ENCODE measurements around the gene FOXJ3. TPM values are rescaled to one million over a fixed set of nuclear protein-coding genes. Genes with fewer than 3 reads are reported as not detected.

FOXJ3 gene
- 62.1 TPM for total RNA-seq
- long read RNA-seq, full-length matches to known transcripts, result 1 of 31 reads
- long read RNA-seq, partial matches to known transcripts, result 17 of 31 reads
- long read RNA-seq, other reads (novel, unspliced or antisense), result 13 of 31 reads

DNA sequence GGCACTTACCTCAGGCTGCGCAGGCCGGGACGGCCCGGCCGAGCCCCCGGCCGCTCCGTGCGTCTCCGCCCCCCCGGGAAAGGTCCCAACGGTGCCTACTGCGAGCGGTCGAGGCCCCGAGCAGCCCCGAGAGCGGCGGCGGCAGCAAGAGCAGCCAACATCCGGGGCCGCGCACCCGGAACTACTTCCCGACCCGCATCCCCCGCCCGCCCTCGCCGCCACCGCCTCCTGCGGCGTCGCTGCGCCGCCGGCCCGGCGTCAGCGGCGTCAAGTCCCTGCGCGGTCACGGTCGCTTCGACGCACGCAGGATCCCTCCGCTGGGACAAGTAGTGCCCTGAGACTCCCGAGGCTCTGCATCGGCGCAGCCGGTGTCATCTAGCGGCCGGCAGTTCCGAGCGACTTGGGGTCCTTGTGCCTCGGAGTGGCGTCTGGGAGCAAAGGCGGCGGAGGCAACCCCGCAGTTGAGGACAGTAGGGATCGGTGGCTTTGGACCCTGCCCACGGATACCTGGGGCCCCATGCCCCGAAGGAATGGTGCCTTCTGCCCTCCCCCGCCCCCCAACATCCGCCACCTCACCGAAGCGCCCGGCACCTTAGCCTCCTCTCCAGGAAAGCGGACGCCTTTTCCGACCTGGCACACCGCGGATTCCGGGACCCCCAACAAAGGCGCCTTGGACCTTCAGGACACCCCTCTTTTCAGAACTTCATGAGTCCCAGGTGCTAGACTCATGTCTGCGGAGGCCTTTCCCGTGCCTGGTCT, at the start of gene FOXJ3:
FOXJ3 (minus strand) TSS at position 186 of the 759 bp plus-strand sequence. CDS start 24,142 bp downstream, outside the sequence.
- DNase-seq (ENCODE audit: low spot score), result peak; percentile 97

GRCh38 chr1:42381280-42381673, 46.2 kb upstream of the FOXJ3 start:
- no peak for DNase-seq (ENCODE audit: low spot score)

DNA sequence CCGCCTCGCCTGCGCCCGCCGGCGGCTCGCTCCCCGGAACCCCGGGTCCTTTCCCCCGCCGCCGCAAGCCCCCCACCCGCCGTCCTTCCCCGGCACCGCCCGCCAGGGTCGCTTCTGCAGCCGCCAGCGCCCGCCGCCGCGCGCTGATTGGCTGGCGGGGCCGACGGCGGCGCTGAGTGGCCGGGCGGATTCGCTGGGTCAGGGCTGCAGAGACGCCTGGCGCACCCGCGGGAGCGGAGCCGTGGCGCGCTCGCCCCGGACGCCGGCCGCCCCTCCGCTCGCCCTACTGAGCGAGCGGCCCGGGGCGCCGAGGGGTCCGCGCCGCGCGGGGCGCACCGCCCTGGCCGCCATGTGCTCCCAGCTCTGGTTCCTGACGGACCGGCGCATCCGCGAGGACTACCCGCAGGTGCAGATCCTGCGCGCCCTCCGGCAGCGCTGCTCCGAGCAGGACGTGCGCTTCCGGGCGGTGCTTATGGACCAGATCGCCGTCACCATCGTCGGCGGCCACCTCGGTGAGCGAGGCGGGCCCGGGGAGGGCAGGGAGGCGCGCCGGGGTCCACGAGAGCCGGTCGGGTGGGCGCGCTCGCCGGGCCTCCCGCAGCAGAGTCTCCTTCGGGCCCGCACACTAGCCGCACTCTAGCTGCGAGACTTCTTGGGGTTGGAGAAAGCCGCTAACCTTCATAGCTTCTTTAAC, 45.7 kb upstream of the FOXJ3 start, which contains the start of gene RIMKLA:
RIMKLA (plus strand) TSS at position 207 of the 694 bp plus-strand sequence; CDS start at position 350, 143 bp downstream.
- no peak for DNase-seq (ENCODE audit: low spot score)

GRCh38 chr1:42379794-42380585, 45.0 kb upstream of the FOXJ3 start:
- no peak for DNase-seq (ENCODE audit: low spot score)

GRCh38 chr1:42372796-42373195, 37.8 kb upstream of the FOXJ3 start:
- no peak for DNase-seq (ENCODE audit: low spot score)

GRCh38 chr1:42370876-42371549, 36.0 kb upstream of the FOXJ3 start:
- no peak for DNase-seq (ENCODE audit: low spot score)

- DNase-seq (ENCODE audit: low spot score), result no peak
Observed at GRCh38 chr1:42369471-42369870, 34.4 kb upstream of the FOXJ3 start.

GRCh38 chr1:42368096-42368795, 33.2 kb upstream of the FOXJ3 start:
- no peak for DNase-seq (ENCODE audit: low spot score)

GRCh38 chr1:42365118-42365517, 30.1 kb upstream of the FOXJ3 start:
- DNase-seq (ENCODE audit: low spot score), result no peak

GRCh38 chr1:42364542-42364941, 29.5 kb upstream of the FOXJ3 start:
- DNase-seq (ENCODE audit: low spot score), result no peak

DNA sequence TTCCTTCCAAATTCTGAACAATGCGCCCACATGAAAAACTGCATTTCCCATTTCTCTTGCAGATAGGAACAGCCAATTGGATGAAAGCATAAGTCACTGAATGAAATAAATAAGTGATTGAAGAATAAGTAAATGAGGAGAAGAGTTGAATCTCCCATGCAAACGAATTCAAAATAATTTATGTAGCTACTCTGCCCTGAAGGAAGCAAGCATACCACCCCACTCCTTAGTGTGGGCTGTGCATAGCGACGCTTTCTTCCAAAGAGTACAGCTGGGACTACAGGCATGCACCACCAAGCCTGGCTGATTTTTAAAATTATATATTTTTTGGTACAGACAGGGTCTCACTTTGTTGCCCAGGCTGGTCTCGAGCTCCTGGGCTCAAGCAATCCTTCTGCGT, 29.1 kb upstream of the FOXJ3 start:
- DNase-seq (ENCODE audit: low spot score), result no peak

DNA sequence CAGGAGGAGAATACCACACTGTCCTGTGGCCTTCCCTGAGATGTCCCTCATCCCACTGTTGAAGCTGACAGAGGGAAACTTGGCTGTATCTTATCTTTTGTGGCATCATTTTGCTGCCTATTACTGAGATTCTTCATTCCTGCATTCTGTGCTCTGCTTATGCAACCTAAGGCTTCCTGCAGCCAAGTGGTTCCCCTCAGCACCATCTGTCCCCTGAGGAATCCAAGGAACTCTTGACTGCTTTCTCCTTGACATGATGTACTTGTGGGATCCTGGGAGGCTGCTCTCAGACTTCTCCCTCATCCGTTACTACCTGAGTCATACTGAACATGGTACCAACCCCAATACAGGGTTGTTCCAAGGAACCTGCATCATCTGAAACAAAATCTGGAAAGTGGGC, 24.4 kb upstream of the FOXJ3 start:
- DNase-seq (ENCODE audit: low spot score), result no peak

DNA sequence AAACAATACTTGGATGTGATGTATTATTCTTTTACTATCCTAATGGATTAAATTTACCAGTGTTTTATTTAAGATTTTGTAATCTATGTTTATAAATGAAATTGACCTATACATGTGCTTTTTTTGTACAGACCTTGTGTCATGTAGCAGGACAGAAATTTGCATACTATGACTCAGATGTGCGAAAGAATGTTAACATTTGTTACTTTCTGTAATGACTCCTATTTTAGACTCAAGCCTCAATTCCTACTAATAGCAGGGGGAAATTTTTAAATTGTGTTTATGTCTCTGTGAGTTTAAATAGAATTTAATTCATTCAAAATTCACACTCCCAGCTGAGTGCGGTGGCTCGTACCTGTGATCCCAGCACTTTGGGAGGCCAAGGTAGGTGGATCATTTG, 23.8 kb upstream of the FOXJ3 start:
- no peak for DNase-seq (ENCODE audit: low spot score)

DNA sequence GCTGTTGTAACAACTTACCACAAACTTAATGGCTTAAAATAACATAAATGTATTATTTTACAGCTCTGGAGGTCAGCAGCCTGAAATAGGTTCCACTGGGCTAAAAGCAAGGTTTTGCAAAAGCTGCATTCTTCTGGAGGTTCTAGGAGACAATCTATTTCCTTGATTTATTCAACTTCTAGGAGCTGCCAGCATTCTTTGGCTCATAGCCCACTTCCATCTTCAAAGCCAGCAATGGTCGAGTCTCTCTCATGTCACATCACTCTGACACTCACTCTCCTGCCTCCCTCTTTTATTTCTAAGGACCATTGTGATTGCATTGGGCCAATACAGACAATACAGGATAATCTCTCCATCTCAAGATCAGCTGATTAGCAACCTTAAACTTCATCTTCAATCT, 15.1 kb upstream of the FOXJ3 start:
- DNase-seq (ENCODE audit: low spot score), result no peak

DNA sequence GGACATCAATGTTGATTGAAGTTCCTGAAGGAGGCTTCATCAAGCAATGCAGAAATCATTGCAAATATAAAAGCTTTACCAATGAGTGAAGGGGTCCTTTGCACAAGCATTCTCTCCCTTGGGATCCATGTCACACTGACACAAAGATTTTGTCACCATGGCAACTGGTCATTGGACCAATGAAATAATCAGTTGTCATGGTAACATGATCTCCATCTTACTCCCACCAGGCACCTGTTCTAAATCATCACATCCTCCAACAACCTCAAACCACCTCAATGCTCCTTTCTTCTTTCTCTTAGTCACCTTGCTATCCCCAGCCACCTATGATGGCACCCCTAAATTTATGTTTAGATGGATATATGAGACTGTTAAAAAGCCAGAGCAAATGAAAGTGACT, 13.5 kb upstream of the FOXJ3 start:
- no peak for DNase-seq (ENCODE audit: low spot score)

DNA sequence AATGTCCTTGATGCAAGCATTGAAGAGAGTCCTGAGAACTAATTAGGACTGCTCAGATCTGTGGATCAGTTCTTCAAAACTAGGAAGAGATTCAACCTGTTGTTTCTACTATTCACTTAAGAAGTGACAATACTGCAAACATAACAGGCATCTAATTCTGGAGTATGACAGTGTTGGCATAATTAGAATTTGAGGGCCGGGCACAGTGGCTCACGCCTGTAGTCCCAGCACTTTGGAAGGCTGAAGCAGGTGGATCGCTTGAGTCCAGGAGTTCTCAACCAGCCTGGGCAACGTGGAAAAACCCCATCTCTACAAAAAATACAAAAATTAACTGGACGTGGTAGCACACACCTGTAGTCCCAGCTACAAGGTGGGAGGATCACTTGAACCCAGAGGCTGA, 8.0 kb upstream of the FOXJ3 start:
- no peak for DNase-seq (ENCODE audit: low spot score)

DNA sequence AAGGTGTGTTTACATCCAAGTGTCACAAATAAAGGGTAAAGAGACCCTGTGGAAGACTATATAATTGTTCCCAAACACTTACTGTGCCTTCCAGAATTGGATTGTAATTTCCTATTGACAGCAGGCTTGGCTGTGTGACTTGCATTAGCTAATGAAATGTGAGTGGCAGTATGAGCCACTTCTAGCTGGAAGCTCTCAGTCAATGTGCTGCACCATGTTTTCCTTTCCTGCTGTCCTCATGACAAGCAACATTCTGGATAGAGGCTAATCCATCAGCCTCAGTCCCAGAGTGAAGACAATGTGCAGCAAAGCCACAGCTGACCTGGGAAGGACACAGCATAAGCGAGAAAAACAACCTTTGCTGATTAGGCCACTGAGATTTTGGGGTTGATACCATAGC, 5.9 kb upstream of the FOXJ3 start:
- no peak for DNase-seq (ENCODE audit: low spot score)

DNA sequence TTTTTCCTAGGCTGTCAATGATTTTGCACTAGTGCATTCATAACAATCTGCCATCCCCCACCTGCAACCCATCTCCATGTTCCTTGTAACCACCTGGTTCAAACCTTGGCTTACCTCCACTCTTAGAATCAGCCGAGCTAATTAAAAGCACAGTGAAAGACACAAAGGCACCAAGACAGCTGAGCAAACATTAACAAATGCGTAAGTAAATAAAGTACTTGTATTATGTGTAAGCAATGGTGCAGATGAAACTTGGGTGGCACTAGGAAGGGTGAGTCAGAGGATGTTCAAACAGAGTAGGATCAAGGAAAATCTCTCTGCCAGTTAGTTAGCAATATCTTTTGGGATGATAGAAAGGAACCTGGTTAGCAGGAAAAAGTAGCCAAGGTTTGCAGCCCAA, 5.1 kb upstream of the FOXJ3 start:
- DNase-seq (ENCODE audit: low spot score), result no peak

GRCh38 chr1:42336978-42337377, 1.9 kb upstream of the FOXJ3 start:
- no peak for DNase-seq (ENCODE audit: low spot score)

- DNase-seq (ENCODE audit: low spot score), result no peak
Observed at GRCh38 chr1:42335809-42336518, 929 bp upstream of the FOXJ3 start.
